ENCODE results near the gene WWOX. TPM values are rescaled to one million over a fixed set of nuclear protein-coding genes. Genes with fewer than 3 reads are reported as not detected.
"Not testable (repeated sequence)": the region's sequence is repeated elsewhere in the genome, so short reads cannot be mapped to it uniquely, and the experiment has no call there.

The WWOX gene
- total RNA-seq, 2 experiments from 2014 or later, result 14.3 to 16.5 TPM

GRCh38 chr16:79225994-79226393 is 1126.5 kb downstream of the WWOX start:
- H3K4me1 Mint-ChIP-seq (ENCODE audit: low read depth); H3K27ac Mint-ChIP-seq; intact Hi-C loops (cut with micrococcal nuclease); CTCF ChIA-PET; H3K27me3 Mint-ChIP-seq; POLR2A ChIA-PET; H3K4me3 Mint-ChIP-seq; DNase-seq; H3K36me3 Mint-ChIP-seq; H3K9me3 Mint-ChIP-seq: not testable (repeated sequence)

- H3K4me3 Mint-ChIP-seq, result no peak overlapping the region
- ChIA-PET POLR2A (no interaction called here), CTCF (no interaction called here)
- intact Hi-C loops (cut with micrococcal nuclease), result no loop called here
- DNase-seq, result no peak
- no peaks in the 10 kb centered on the region for H3K4me1 Mint-ChIP-seq (ENCODE audit: low read depth)
- no peaks in the 10 kb centered on the region for H3K27me3 Mint-ChIP-seq
- no peaks in the 10 kb centered on the region for H3K36me3 Mint-ChIP-seq
- H3K27ac Mint-ChIP-seq, result no peak overlapping the region
- H3K9me3 Mint-ChIP-seq, result peaks cover 6% of the 10 kb centered on the region
Observed at GRCh38 chr16:79229361-79229760, 1129.9 kb downstream of the WWOX start.

GRCh38 chr16:79245700-79246099 is 1146.2 kb downstream of the WWOX start:
- H3K4me1 Mint-ChIP-seq (ENCODE audit: low read depth); H3K4me3 Mint-ChIP-seq; POLR2A ChIA-PET; H3K27me3 Mint-ChIP-seq; H3K27ac Mint-ChIP-seq; DNase-seq; CTCF ChIA-PET; H3K36me3 Mint-ChIP-seq; H3K9me3 Mint-ChIP-seq; intact Hi-C loops (cut with micrococcal nuclease): not testable (repeated sequence)

GRCh38 chr16:79247386-79247785 is 1147.9 kb downstream of the WWOX start:
- ChIA-PET POLR2A (no interaction called here), CTCF (no interaction called here)
- Mint-ChIP-seq H3K27me3 (no peaks in the 10 kb centered on the region), H3K4me3 (no peak overlapping the region), H3K36me3 (no peaks in the 10 kb centered on the region), H3K4me1 (ENCODE audit: low read depth) (no peaks in the 10 kb centered on the region), H3K27ac (no peak overlapping the region), H3K9me3 (peaks cover 2% of the 10 kb centered on the region)
- intact Hi-C loops (cut with micrococcal nuclease), result no loop called here
- no peak for DNase-seq

GRCh38 chr16:79248351-79248750 is 1148.9 kb downstream of the WWOX start:
- Mint-ChIP-seq H3K36me3 (no peaks in the 10 kb centered on the region), H3K27ac (no peak overlapping the region), H3K4me3 (no peak overlapping the region), H3K9me3 (peaks cover 2% of the 10 kb centered on the region), H3K27me3 (no peaks in the 10 kb centered on the region), H3K4me1 (ENCODE audit: low read depth) (no peaks in the 10 kb centered on the region)
- DNase-seq, result no peak
- intact Hi-C loops (cut with micrococcal nuclease), result no loop called here
- POLR2A ChIA-PET, result no interaction called here
- CTCF ChIA-PET, result no interaction called here

- DNase-seq, result no peak
- H3K9me3 Mint-ChIP-seq, result no peaks in the 10 kb centered on the region
- no peak overlapping the region for H3K27ac Mint-ChIP-seq
- intact Hi-C loops (cut with micrococcal nuclease), result no loop called here
- H3K4me3 Mint-ChIP-seq, result no peak overlapping the region
- no peaks in the 10 kb centered on the region for H3K27me3 Mint-ChIP-seq
- H3K4me1 Mint-ChIP-seq (ENCODE audit: low read depth), result no peaks in the 10 kb centered on the region
- ChIA-PET POLR2A (no interaction called here), CTCF (no interaction called here)
- H3K36me3 Mint-ChIP-seq, result no peaks in the 10 kb centered on the region
Observed at GRCh38 chr16:79250502-79251098, 1151.1 kb downstream of the WWOX start.

GRCh38 chr16:79253100-79253631 is 1153.7 kb downstream of the WWOX start:
- no peak overlapping the region for H3K4me3 Mint-ChIP-seq
- ChIA-PET POLR2A (interaction anchor here (0.6 kb wide), 1 partner anchor 19 kb away, joined by 4 read pairs; no protein-coding TSS in a partner anchor), CTCF (no interaction called here)
- intact Hi-C loops (cut with micrococcal nuclease), result no loop called here
- H3K36me3 Mint-ChIP-seq, result no peaks in the 10 kb centered on the region
- H3K27me3 Mint-ChIP-seq, result no peaks in the 10 kb centered on the region
- DNase-seq, result no peak
- H3K4me1 Mint-ChIP-seq (ENCODE audit: low read depth), result no peaks in the 10 kb centered on the region
- H3K27ac Mint-ChIP-seq, result no peak overlapping the region
- H3K9me3 Mint-ChIP-seq, result no peaks in the 10 kb centered on the region

- Mint-ChIP-seq H3K36me3 (no peaks in the 10 kb centered on the region), H3K27me3 (no peaks in the 10 kb centered on the region), H3K4me3 (no peak overlapping the region), H3K4me1 (ENCODE audit: low read depth) (peaks cover 20% of the 10 kb centered on the region), H3K9me3 (no peaks in the 10 kb centered on the region), H3K27ac (no peak overlapping the region)
- ChIA-PET POLR2A (no interaction called here), CTCF (no interaction called here)
- DNase-seq, result no peak
- intact Hi-C loops (cut with micrococcal nuclease), result no loop called here
Observed at GRCh38 chr16:79257953-79258490, 1158.6 kb downstream of the WWOX start.

- H3K4me3 Mint-ChIP-seq; POLR2A ChIA-PET; H3K36me3 Mint-ChIP-seq; DNase-seq; H3K9me3 Mint-ChIP-seq; intact Hi-C loops (cut with micrococcal nuclease); H3K27me3 Mint-ChIP-seq: not testable (repeated sequence)
- Mint-ChIP-seq H3K27ac (peak overlapping the region; percentile 57), H3K4me1 (ENCODE audit: low read depth) (peaks cover 47% of the 10 kb centered on the region)
- CTCF ChIA-PET, result interaction anchor here (0.7 to 1.7 kb wide), 11 partner anchors 19 to 603 kb away, joined by 3 to 6 read pairs (median 3); no protein-coding TSS in a partner anchor
Observed at GRCh38 chr16:79260890-79261289, 1161.4 kb downstream of the WWOX start.

GRCh38 chr16:79261481-79261940 is 1162.1 kb downstream of the WWOX start:
- intact Hi-C loops (cut with micrococcal nuclease), result no loop called here
- Mint-ChIP-seq H3K27ac (peak overlapping the region; percentile 57), H3K4me1 (ENCODE audit: low read depth) (peaks cover 53% of the 10 kb centered on the region), H3K36me3 (peaks cover under 1% of the 10 kb centered on the region), H3K9me3 (no peaks in the 10 kb centered on the region), H3K27me3 (no peaks in the 10 kb centered on the region), H3K4me3 (no peak overlapping the region)
- peak; percentile 79 for DNase-seq
- CTCF ChIA-PET, result interaction anchor here (0.8 to 1.7 kb wide), 11 partner anchors 18 to 557 kb away, joined by 3 to 6 read pairs (median 3); no protein-coding TSS in a partner anchor
- POLR2A ChIA-PET, result interaction anchor here (1.0 kb wide), 1 partner anchor 254 kb away, joined by 3 read pairs; no protein-coding TSS in a partner anchor

GRCh38 chr16:79261944-79262552 is 1162.6 kb downstream of the WWOX start:
- peaks cover 2% of the 10 kb centered on the region for H3K36me3 Mint-ChIP-seq
- no peak overlapping the region for H3K4me3 Mint-ChIP-seq
- no peaks in the 10 kb centered on the region for H3K27me3 Mint-ChIP-seq
- peak overlapping the region; percentile 31 for H3K27ac Mint-ChIP-seq
- ChIA-PET CTCF (interaction anchor here (0.7 to 1.7 kb wide), 11 partner anchors 21 to 557 kb away, joined by 3 to 6 read pairs (median 3); no protein-coding TSS in a partner anchor), POLR2A (interaction anchor here (1.0 kb wide), 1 partner anchor 254 kb away, joined by 3 read pairs; no protein-coding TSS in a partner anchor)
- DNase-seq, result no peak
- H3K9me3 Mint-ChIP-seq, result no peaks in the 10 kb centered on the region
- H3K4me1 Mint-ChIP-seq (ENCODE audit: low read depth), result peaks cover 59% of the 10 kb centered on the region
- intact Hi-C loops (cut with micrococcal nuclease), result no loop called here
